SU-DHL-6 (cell line): ENCODE results near the gene AZGP1.
"Not testable (repeated sequence)": the region's sequence is repeated elsewhere in the genome, so short reads cannot be mapped to it uniquely, and the experiment has no call there.

Experiments used
- EZH2phosphoT487 ChIP-seq: fragments of 200-600 bp; sonication (generic), shearing (Covaris generic); conservative IDR thresholded peaks from 2 replicates; pipeline ENCODE4 v1.6.1; 2018; ENCODE audit warnings: mild to moderate bottlenecking, antibody characterized with exemption, low read length, moderate library complexity, mixed read lengths
- TF ChIP-seq, protein P1 (sequence below): fragments of 200-600 bp; sonication (generic); IDR thresholded peaks from one replicate; pipeline ENCODE4 v1.5.1; 2017; ENCODE audit warnings: antibody characterized with exemption, mild to moderate bottlenecking, low read length, moderate library complexity; ENCODE audit not compliant: insufficient read depth, poor library complexity, severe bottlenecking

DNA sequence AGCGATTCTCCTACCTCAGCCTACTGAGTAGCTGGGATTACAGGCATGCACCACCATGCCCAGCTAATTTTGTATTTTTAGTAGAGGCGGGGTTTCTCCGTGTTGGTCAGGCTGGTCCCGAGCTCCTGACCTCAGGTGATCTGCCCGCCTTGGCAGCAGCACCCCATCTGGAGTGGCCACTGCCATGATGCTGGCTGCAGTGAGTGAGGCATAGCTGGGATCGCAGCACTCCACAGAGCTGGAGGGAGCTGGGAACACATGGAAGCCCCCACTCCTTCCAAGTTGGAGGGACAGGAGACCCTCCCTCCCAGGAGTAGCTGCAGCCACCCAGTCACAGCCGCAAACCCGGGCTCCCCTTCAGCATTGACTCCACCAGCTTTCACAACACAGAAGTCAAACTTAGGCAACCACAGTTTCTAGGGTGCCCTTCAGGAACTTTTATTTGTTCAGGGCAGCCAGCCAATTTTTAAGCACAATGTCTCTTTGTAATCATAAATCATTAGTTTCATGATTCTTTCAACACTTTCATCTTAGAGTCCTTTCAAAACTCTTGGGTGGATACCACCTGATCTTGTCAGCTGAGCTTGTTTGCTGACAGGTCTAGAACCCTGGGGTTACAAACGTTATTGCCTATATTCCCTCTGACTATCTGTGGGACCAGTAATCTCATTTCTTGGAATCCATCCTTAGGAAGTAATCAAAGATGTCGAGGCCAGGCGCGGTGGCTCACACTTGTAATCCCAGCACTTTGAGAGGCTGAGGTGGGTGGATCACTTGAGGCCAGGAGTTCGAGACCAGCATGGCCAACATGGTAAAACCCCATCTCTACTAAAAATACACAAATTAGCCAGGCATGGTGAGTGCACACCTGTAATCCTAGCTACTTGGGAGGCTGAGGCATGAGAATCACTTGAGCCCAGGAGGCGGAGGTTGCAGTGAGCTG lies 36.8 kb upstream of the AZGP1 start:
- TF ChIP-seq, protein P1, sequence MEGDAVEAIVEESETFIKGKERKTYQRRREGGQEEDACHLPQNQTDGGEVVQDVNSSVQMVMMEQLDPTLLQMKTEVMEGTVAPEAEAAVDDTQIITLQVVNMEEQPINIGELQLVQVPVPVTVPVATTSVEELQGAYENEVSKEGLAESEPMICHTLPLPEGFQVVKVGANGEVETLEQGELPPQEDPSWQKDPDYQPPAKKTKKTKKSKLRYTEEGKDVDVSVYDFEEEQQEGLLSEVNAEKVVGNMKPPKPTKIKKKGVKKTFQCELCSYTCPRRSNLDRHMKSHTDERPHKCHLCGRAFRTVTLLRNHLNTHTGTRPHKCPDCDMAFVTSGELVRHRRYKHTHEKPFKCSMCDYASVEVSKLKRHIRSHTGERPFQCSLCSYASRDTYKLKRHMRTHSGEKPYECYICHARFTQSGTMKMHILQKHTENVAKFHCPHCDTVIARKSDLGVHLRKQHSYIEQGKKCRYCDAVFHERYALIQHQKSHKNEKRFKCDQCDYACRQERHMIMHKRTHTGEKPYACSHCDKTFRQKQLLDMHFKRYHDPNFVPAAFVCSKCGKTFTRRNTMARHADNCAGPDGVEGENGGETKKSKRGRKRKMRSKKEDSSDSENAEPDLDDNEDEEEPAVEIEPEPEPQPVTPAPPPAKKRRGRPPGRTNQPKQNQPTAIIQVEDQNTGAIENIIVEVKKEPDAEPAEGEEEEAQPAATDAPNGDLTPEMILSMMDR = not testable (repeated sequence)
- not testable (repeated sequence) for TF ChIP-seq EZH2phosphoT487
